Transverse colon (tissue), 4 donors: Measurements from ENCODE around the gene CST7.

ENCODE experiments used
- EP300 ChIP-seq: sonication (generic); formaldehyde crosslinking; IDR thresholded peaks from one replicate; pipeline ENCODE4 v1.6.1; 2017; ENCODE audit warnings: antibody characterized with exemption, low read depth
- POLR2A ChIP-seq: fragments of 450-650 bp; IDR thresholded peaks from one replicate; pipeline ENCODE4 v1.6.1; 2016; ENCODE audit warnings: antibody characterized with exemption, mild to moderate bottlenecking, moderate library complexity
- POLR2AphosphoS5 ChIP-seq, 3 donors: sonication (generic); formaldehyde crosslinking; IDR thresholded peaks; one replicate each; pipeline ENCODE4 v1.6.1; 2016; ENCODE audit warnings: antibody characterized with exemption in 3 of 3
- TF ChIP-seq, protein P1 (sequence below), 5 experiments: fragments of 200-600 bp in 3 of 5; fragments of 450-650 bp in 2 of 5; sonication (generic) in 3 of 5; IDR thresholded peaks; 1 replicate in 2 of 5; 2 replicates in 3 of 5; pipeline ENCODE4 v1.5.1; 2016 to 2017; ENCODE audit warnings: antibody characterized with exemption in 5 of 5, inconsistent platforms in 3 of 5, mild to moderate bottlenecking in 2 of 5, moderate library complexity in 1 of 5

DNA sequence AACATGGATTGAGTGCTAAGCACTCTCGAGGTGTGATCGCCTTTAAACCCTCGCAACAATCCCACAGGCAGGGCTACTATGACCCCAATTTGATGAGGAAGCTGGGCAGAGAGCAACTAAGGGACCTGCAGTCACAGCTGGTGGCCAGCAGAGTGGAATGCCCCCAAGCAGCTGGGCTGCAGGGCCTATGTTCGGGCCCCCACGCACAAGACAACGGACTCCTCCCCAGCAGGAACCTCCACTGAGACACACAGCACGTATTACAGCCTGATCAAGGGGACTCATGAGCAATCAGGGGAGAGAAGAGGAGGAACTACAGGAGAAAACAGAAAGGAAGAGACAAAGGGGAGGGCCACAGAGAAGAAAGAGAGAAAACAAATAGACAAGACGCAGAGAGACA is 21.7 kb downstream of the CST7 start:
- TF ChIP-seq, protein P1, sequence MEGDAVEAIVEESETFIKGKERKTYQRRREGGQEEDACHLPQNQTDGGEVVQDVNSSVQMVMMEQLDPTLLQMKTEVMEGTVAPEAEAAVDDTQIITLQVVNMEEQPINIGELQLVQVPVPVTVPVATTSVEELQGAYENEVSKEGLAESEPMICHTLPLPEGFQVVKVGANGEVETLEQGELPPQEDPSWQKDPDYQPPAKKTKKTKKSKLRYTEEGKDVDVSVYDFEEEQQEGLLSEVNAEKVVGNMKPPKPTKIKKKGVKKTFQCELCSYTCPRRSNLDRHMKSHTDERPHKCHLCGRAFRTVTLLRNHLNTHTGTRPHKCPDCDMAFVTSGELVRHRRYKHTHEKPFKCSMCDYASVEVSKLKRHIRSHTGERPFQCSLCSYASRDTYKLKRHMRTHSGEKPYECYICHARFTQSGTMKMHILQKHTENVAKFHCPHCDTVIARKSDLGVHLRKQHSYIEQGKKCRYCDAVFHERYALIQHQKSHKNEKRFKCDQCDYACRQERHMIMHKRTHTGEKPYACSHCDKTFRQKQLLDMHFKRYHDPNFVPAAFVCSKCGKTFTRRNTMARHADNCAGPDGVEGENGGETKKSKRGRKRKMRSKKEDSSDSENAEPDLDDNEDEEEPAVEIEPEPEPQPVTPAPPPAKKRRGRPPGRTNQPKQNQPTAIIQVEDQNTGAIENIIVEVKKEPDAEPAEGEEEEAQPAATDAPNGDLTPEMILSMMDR (IDR thresholded peaks at IDR 0.05) = no peak
- TF ChIP-seq POLR2A (no peak), EP300 (no peak), POLR2AphosphoS5 (IDR thresholded peaks at IDR 0.05) (no peak)
